ENCODE data around the gene LNX2.

The LNX2 gene

GRCh38 chr13:27562457-27562856 is 57.9 kb downstream of the LNX2 start:
- no peak for DNase-seq (ENCODE audit: low read depth, low spot score)

DNA sequence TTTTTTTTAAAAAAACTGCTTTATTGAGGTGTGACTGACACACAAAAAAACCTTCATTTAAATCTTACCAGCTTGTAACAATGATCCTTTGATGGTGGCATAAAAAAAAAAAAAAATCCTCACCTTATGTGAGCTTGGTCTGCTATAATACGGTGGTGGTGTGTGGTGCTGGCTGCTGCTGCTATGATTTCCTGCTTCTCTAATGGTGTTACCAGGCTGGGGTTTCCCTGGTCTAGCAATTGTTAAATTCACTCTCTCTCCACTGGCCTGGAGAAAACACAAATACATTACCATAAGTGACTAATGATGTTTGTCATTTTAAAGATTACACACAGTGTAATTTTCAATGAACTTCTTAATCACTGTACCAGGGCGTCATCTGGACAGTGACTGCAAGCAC is 60.6 kb downstream of the LNX2 start:
- no peak for DNase-seq (ENCODE audit: low read depth, low spot score)

DNA sequence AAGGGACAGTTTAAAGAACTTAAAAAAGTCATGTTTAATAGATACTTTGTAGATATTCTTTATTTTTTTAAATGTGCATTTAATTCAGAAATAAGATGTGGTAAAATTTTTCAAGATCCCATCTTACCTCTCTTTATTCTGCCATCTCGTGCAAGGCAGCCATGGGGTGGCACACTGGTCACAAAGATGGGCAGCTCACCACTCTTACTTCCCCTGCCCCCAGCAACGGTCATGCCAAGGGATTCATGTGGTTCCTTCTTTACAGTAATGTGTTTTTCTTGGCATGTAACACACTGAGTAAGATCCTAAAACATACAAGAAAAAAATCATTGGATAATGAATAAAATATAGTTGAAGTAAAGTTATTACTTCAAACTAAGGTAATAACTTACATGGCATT is 64.2 kb downstream of the LNX2 start:
- no peak for DNase-seq (ENCODE audit: low read depth, low spot score)

DNA sequence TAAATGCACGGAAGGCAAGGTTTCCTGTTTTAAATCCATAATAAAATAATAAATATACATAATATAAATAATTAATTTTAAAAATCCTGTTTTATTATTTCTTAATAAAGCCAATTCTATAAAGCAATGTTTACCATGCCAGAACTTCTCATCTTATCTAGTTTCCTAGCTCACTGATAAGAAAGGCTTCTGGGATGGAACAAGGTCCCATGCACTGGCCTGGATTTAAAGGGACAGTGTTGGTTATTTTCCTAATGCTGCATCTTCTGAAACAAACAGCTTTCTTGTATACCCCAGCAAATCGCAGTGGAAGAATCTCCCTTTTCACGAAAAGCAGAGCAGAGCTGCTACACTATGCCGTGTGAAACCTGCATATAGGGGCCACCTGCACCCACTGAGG is 68.8 kb downstream of the LNX2 start:
- DNase-seq (ENCODE audit: low read depth, low spot score): no peak

DNA sequence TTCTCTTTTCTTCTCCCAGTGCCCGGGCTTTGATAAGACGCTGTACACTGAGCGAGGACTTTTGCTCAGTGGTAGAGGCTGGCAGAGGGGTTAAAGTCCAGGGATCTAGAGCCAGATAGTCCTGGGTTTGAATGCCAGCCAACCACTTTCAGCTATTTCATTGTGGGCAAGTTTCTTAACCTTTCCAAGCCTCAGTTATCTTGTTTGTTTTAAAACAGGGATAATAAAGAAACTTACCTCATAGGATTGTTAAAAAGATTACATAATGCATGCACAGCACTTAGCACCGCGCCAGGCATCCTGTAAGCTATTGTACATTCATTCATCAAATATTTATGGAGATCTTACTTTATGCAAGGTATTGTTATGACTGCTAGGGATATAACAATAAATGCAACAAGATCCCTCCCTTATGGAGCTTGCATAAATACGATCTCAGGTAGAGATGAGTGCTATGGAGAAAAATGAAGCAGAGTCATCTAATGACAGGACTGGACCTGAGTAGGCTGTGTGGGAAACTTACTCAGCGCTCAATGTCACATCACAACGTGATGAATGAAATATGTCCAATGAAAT is 70.8 kb downstream of the LNX2 start:
- DNase-seq (ENCODE audit: low read depth, low spot score): no peak

DNA sequence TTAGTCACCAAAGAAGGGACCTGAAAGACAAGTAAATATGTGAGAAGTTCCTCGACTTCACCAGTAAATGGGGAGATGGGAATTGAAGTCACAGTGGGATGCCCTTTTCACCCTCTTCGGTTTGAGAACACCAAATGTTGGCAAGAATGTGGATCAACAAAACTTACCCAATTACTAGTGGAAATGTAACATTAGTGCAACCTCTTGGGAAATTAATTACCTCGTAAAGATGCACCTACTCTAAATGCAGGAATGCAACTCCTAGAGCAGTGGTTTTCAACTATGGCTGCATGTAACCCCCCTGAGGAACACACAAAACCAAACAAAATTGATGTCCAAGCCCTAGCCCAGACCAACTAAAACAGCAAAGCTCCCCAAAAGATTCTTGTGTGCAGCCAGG is 78.1 kb downstream of the LNX2 start:
- DNase-seq (ENCODE audit: low read depth, low spot score): no peak

DNA sequence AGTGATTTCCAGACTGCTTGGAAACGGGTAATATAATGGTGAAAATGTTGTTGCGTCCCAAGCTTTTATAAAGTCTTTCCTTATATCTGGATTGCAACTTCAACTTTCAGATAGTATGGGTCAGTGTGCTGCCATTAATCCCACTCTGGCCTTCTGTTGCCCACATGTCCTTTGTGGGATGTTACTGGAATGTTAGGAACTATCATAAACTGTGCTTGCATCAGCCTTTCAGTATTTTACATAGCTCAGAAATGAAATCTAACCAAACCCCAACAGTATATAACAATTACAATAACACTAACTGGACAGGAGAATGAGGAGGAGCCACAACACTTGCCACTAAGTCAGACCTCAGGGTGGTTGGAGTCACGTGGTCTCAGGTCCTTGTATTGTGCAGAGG is 78.9 kb downstream of the LNX2 start:
- no peak for DNase-seq (ENCODE audit: low read depth, low spot score)

DNA sequence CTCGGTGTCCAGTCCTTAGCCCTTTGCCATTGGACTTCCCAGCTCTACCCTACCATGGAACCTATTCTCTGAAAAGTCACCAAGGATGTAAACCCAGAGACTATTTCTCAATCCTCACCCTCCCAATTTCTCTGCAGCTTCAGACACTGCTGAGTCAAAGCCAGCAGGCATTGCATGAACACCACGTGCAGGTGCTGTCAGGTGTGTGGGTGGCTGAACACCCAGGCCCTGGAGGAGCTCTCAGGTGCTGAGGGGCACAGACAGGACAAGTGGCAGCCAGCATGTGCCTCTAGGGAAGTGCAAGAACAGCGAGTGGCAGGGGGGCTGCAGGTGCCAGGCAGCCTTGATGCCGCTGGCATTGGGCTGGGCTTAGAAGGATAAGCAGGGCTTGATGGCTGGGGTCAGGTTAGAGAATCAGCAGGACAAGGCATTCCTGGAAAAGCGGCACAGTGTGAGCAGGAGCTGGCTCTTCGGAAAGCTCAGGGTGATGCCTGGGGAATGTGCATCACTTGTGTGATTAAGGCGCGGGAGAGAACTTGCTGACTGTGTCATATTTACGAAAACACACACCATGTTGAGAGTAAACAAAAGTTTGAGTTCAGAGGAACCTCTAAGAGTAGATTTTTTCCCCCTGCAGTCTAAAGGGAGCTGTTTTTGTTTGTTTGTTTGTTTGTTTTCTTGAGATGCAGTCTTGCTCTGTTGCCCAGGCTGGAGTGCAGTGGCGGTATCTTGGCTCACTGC is 83.8 kb downstream of the LNX2 start:
- no peak for DNase-seq (ENCODE audit: low read depth, low spot score)

- DNase-seq (ENCODE audit: low read depth, low spot score): no peak
These were observed 84.8 kb downstream of the LNX2 start for GRCh38 chr13:27535546-27535945.

DNA sequence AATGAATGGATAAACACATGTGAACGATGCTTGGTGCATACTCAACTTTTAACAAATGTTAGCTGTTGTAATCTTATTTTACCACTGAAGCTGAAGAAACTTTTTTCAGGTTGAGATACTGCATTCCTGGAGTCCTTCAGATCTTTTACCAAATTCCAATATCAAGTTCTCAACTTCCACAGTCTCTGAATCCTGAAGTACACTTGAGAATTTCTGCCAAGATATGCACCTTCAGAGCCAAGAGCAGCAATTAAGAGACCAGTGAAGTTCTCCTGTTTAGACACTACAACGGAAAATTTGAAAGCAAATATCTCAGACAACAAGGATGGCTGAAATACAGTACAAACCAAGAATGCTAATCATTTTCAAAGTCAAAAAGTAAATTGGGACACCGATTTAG is 85.3 kb downstream of the LNX2 start:
- no peak for DNase-seq (ENCODE audit: low read depth, low spot score)

DNA sequence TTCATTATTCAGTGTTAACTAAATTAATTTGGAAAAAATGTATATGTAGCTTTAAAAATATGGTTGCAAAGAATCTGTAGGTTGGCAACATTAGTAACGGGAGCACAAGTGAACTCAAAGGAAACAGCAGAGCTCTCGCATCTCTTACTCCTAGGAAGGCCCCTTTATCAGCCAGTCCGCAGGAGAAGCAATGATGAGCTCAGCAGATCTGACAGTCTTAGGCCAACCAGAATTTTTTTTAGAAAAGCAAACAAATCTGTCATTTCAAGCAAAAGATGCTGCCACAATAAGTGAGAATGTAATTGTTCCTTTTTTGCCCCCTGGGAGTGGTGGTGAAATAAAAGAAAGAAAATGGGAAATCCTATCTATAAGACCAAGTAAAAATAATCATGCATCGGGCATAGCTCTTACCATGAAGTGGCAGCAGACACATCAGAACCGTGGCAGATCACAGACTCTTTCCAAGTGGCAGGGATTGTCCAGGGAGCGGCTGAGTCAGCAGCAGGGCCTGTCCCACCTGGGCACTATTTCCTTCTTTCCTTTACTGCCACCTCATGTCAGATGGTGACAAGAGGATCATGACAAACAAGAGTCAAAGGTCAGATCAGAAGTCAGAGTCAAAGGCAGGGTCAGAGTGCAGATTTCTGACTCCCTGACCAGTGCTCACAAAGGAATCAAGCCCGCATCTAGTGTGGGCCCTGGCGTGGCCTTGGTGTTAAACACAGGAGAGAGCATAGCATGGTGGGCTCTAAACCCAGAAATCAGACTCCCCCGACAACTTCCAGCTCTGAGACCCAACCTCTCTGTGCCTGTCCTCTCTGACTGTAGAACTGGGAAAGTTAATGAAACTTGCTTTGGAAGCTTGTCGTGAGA is 86.0 kb downstream of the LNX2 start:
- no peak for DNase-seq (ENCODE audit: low read depth, low spot score)

- DNase-seq (ENCODE audit: low read depth, low spot score): peak; percentile 12
These were observed 87.1 kb downstream of the LNX2 start for GRCh38 chr13:27533155-27533643.

DNA sequence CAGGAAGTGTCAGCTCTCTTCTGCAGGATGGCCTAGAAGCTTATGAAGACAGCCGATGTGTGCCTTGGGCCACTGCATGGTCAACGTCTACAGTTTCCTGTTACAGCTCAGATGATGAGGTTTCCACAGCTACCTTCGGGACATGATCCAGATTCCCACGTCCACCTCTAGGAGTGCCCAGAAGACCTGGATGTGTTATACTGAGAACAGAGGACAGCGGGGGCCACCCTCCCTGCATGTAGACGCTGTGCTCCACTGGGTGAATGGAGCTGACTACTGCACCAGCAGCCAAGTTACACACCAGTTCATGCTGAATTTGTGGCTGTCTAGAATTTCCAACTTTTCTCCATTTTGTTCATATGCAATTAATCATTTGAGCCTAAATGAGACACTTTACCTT is 91.4 kb downstream of the LNX2 start:
- no peak for DNase-seq (ENCODE audit: low read depth, low spot score)

DNA sequence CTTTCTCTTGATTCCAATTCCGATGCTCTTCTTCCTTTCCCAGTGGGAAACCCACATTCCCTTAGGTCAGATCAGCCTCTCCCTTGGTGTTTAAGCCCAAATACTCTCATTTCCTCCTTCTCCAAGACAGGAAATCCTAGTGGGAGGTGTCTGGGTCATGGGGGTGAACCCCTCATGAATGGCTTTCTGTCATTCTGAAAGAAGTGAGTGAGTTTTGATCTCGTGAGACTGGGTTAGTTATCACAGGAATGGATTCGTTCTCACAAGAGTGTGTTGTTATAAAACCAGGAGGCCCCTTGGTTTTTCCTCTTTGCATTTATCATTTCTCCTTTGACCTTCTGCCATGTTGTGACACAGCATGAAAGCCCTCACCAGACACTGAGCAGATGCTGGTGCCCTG is 93.8 kb downstream of the LNX2 start:
- DNase-seq (ENCODE audit: low read depth, low spot score): no peak

- DNase-seq (ENCODE audit: low read depth, low spot score): no peak
These were observed 95.1 kb downstream of the LNX2 start for GRCh38 chr13:27524981-27525975.

DNA sequence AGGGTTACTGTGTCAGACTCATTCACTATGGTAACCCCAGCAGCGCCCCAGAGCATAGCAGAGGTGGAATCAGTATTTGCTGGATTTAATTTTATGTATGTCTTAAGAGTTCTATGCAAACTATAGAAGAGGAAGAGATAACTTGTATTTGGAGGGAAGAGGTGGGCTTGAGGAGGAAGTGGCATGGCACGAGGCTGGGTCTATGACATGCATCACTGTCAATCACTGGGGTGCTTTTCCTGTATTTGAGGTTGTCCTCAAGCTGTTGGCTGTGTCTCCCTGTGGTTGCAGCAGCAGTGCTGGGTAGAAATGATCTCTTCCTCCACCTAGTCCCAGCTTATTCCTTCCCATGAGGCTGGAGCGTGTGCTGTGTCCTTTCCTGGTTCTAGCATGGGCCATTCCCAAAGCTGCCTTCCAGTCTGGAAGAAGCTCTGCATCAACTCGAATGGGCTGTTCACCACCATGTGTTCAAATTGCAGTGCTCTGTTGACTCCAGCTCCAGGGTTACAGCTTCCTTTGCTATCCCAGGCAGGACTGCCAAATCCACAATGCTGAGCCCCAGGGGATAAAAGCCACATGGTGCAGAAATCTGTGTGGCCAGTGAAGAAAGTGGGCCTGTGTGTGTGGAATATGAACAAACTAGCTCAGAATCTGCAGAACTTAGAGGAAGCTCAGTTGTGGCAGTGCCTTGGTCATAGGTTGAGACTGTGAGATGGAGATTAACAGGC is 96.8 kb downstream of the LNX2 start:
- no peak for DNase-seq (ENCODE audit: low read depth, low spot score)

GRCh38 chr13:27522847-27523246 is 97.5 kb downstream of the LNX2 start:
- DNase-seq (ENCODE audit: low read depth, low spot score): no peak

- DNase-seq (ENCODE audit: low read depth, low spot score): no peak
These were observed 104.2 kb downstream of the LNX2 start for GRCh38 chr13:27516103-27516502.

- no peak for DNase-seq (ENCODE audit: low read depth, low spot score)
These were observed 110.2 kb downstream of the LNX2 start for GRCh38 chr13:27510082-27510481.

DNA sequence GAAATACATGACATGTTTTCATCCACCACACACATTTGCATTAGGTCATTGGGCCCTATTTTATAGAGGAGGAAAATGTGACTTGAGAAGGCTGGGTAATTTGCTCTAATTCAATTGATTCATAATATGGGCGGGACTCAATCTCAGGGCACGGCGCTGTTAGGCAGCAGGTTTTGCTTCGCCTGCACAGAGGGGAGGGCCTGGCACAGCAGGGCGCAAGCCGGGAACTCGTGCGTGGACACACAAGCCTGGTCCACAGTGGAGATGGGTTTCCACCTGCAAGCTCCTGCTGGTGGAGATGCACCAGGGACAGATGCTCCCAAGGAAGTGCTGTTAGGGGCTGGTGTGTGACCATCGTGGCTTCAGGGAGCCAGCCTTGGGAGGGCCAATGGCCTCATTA is 111.5 kb downstream of the LNX2 start:
- no peak for DNase-seq (ENCODE audit: low read depth, low spot score)

- DNase-seq (ENCODE audit: low read depth, low spot score): no peak
These were observed 114.5 kb downstream of the LNX2 start for GRCh38 chr13:27505792-27506191.
